HL-60 (cell line): ENCODE data around the gene GREM1.

Experiments used
- CTCF ChIP-seq: IDR thresholded peaks from one replicate; pipeline ENCODE4 v1.5.1; 2011; ENCODE audit warnings: low read length, control low read depth, inconsistent platforms; ENCODE audit not compliant: insufficient read depth
- POLR2AphosphoS5 ChIP-seq: IDR thresholded peaks from 2 replicates; pipeline ENCODE4 v1.6.1; 2012; ENCODE audit warnings: low read depth
- REST ChIP-seq: IDR thresholded peaks from 2 replicates; pipeline ENCODE4 v1.6.1; 2012; ENCODE audit warnings: low read depth; ENCODE audit not compliant: insufficient replicate concordance

GRCh38 chr15:32716915-32717425 is 834 bp upstream of the GREM1 start:
- no peak for TF ChIP-seq CTCF
- no peak for TF ChIP-seq REST
- TF ChIP-seq POLR2AphosphoS5 = no peak
